Germinal center (tissue), 1 donor: Measurements from ENCODE around the gene WDR62.
A peak's percentile ranks its signal among the peaks of the same experiment; 100 is the strongest.

Source experiments
- DNase-seq: peaks from one replicate; pipeline ENCODE4 v3.0.0; 2012; ENCODE audit warnings: mixed read lengths, low spot score

WDR62 gene

GRCh38 chr19:36141039-36141927 lies 86.6 kb downstream of the WDR62 start:
- DNase-seq: peak; percentile 94

DNA sequence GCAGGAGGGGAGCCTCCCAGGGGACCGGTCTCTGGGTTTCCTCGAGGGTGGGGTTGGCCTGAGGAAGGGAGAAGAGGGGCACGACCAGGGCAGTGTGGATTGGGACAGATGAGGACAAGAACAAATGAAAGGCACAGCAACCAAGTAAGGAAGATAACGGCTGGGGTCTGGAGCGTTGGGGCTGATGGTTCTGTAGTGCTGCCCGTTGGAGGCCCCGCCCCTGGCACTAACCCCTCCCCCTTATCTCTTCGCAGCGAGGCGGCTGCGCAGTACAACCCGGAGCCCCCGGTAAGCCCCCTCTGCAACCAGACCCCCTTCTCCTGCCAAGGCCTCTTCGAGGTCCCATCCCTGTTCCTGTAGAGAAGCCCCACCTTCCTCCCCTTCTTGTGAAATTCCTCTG lies 87.3 kb downstream of the WDR62 start:
- DNase-seq: no peak

DNA sequence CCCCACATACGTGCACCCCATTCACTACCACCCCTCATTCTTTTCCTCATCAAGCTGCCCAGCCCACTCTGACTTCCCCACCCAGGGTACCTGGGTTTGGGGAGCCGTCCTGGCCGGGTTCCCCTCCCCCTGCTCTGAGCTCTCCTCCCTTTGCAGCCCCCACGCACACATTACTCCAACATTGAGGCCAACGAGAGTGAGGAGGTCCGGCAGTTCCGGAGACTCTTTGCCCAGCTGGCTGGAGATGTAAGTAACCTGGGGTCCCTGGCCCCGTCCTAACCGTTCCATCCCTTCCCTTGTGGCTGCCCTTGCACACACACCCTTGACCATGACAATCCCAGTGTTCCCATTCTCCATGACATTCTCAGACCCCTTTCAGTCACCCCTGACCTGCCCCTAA lies 87.8 kb downstream of the WDR62 start:
- no peak for DNase-seq

DNA sequence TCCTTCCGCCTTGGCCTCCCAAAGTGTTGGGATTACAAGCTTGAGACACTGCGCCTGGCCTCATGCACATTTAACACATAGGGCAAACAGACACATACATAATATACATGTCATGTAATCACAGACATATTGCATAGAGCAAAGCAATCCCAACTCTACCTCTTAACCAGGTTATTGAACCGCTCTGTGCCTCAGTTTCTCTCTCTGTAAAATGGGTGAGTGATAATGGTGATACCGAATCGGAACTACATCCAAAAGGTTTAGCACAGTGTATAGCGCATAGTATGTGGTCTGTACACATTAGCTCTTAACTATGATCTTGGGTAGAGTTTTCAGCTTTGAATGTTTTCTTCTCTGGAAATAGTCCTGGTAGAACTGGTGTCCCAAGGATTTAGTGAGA lies 89.9 kb downstream of the WDR62 start:
- no peak for DNase-seq

DNA sequence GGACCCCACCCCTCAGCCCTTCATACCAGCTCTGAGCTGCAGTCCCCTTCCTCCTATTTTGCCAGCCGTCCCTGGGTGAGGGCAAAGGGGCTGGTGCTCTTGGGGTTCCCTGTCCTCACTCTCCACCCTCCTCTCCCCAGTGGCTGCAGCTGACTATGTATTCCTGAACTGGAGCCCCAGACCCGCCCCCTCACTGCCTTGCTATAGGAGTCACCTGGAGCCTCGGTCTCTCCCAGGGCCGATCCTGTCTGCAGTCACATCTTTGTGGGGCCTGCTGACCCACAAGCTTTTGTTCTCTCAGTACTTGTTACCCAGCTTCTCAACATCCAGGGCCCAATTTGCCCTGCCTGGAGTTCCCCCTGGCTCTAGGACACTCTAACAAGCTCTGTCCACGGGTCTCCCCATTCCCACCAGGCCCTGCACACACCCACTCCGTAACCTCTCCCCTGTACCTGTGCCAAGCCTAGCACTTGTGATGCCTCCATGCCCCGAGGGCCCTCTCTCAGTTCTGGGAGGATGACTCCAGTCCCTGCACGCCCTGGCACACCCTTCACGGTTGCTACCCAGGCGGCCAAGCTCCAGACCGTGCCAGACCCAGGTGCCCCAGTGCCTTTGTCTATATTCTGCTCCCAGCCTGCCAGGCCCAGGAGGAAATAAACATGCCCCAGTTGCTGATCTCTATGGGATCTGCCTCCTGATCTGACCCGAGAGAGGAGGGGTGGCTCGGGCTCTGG lies 95.1 kb downstream of the WDR62 start:
- DNase-seq: no peak

- DNase-seq: no peak
Observed at GRCh38 chr19:36150586-36150985, 95.9 kb downstream of the WDR62 start.

- no peak for DNase-seq
Observed at GRCh38 chr19:36151144-36152018, 96.7 kb downstream of the WDR62 start.

- no peak for DNase-seq
Observed at GRCh38 chr19:36152019-36152351, 97.3 kb downstream of the WDR62 start.

- no peak for DNase-seq
Observed at GRCh38 chr19:36152352-36153091, 97.8 kb downstream of the WDR62 start, which contains the start of gene COX7A1. TSS of gene COX7A1 (minus strand) at chr19:36152447. CDS start at chr19:36152407, 40 bp downstream.

DNA sequence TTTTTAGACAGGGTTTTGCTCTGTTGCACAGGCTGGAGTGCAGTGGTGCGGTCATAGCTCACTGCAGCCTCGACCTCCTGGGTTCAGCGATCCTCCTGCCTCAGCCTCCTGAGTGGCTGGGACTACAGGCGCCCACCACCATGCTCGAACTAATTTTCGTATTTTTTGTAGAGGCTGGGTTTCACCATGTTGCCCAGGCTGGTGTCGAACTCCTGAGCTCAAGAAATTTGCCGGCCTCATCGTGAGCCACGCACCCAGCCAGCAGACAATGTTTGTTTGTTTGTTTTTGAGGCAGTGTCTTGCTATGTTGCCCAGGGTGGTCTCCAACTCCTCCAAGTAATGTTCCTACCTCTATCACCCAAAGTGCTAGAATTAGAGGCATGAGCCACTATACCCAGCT lies 98.4 kb downstream of the WDR62 start:
- no peak for DNase-seq
